Muscle layer of colon (tissue), 2 donors: Measurements from ENCODE around the gene JAK2.

Source experiments
- H3K27ac ChIP-seq: one replicate; pipeline ENCODE4 v1.7.0; 2013; ENCODE audit warnings: low read depth, mild to moderate bottlenecking, low read length, moderate library complexity
- H3K27me3 ChIP-seq, 2 donors: one replicate each; pipeline ENCODE4 v1.7.0; 2013; ENCODE audit warnings: low read length in 2 of 2, mild to moderate bottlenecking in 2 of 2; ENCODE audit not compliant: insufficient read depth in 2 of 2, control insufficient read depth in 1 of 2
- H3K36me3 ChIP-seq: one replicate; pipeline ENCODE4 v1.7.0; 2013; ENCODE audit warnings: mild to moderate bottlenecking, low read length; ENCODE audit not compliant: insufficient read depth
- H3K4me1 ChIP-seq: one replicate; pipeline ENCODE4 v1.7.0; 2013; ENCODE audit warnings: mild to moderate bottlenecking, low read length; ENCODE audit not compliant: insufficient read depth
- H3K4me3 ChIP-seq, 2 donors: one replicate each; pipeline ENCODE4 v1.7.0; 2013; ENCODE audit warnings: low read length in 2 of 2, low read depth in 1 of 2, mild to moderate bottlenecking in 1 of 2, moderate library complexity in 1 of 2
- H3K9ac ChIP-seq: one replicate; pipeline ENCODE4 v1.7.0; 2013; ENCODE audit warnings: low read length
- H3K9me3 ChIP-seq: one replicate; pipeline ENCODE4 v1.7.0; 2013; ENCODE audit warnings: mild to moderate bottlenecking, low read length
- donor health status: abdominal sarcoma.
- donor health status: Adenocarcinoma of cecum.

Gene JAK2

GRCh38 chr9:4959031-4959430 is 26.0 kb upstream of the JAK2 start:
- H3K36me3 ChIP-seq: no peaks in the 10 kb centered on the region
- no peaks in the 10 kb centered on the region for H3K9me3 ChIP-seq
- H3K4me3 ChIP-seq: no peak overlapping the region
- no peak overlapping the region for H3K27ac ChIP-seq
- no peak overlapping the region for H3K9ac ChIP-seq
- no peaks in the 10 kb centered on the region for H3K4me1 ChIP-seq
- no peaks in the 10 kb centered on the region for H3K27me3 ChIP-seq

- Histone ChIP-seq H3K27me3 (no peaks in the 10 kb centered on the region), H3K4me3 (no peak overlapping the region), H3K9ac (no peak overlapping the region), H3K36me3 (no peaks in the 10 kb centered on the region), H3K9me3 (no peaks in the 10 kb centered on the region), H3K27ac (no peak overlapping the region), H3K4me1 (no peaks in the 10 kb centered on the region)
Observed at GRCh38 chr9:4962085-4962484, 23.0 kb upstream of the JAK2 start.

- Histone ChIP-seq H3K27ac (no peak overlapping the region), H3K9me3 (no peaks in the 10 kb centered on the region), H3K9ac (no peak overlapping the region), H3K4me1 (no peaks in the 10 kb centered on the region), H3K27me3 (no peaks in the 10 kb centered on the region), H3K4me3 (no peak overlapping the region), H3K36me3 (no peaks in the 10 kb centered on the region)
Observed at GRCh38 chr9:4964540-4964939, 20.5 kb upstream of the JAK2 start.

GRCh38 chr9:4965174-4965821 is 19.8 kb upstream of the JAK2 start:
- no peak overlapping the region for H3K9ac ChIP-seq
- H3K4me1 ChIP-seq: no peaks in the 10 kb centered on the region
- no peak overlapping the region for H3K4me3 ChIP-seq
- H3K27ac ChIP-seq: no peak overlapping the region
- no peaks in the 10 kb centered on the region for H3K36me3 ChIP-seq
- no peaks in the 10 kb centered on the region for H3K9me3 ChIP-seq
- no peaks in the 10 kb centered on the region for H3K27me3 ChIP-seq

GRCh38 chr9:4967523-4967922 is 17.5 kb upstream of the JAK2 start:
- no peak overlapping the region for H3K9ac ChIP-seq
- no peaks in the 10 kb centered on the region for H3K27me3 ChIP-seq
- no peaks in the 10 kb centered on the region for H3K4me1 ChIP-seq
- no peaks in the 10 kb centered on the region for H3K9me3 ChIP-seq
- H3K27ac ChIP-seq: no peak overlapping the region
- no peak overlapping the region for H3K4me3 ChIP-seq
- H3K36me3 ChIP-seq: no peaks in the 10 kb centered on the region

- Histone ChIP-seq H3K9ac (no peak overlapping the region), H3K27ac (no peak overlapping the region), H3K36me3 (no peaks in the 10 kb centered on the region), H3K4me3 (no peak overlapping the region), H3K9me3 (no peaks in the 10 kb centered on the region), H3K4me1 (no peaks in the 10 kb centered on the region), H3K27me3 (no peaks in the 10 kb centered on the region)
Observed at GRCh38 chr9:4969130-4969529, 15.9 kb upstream of the JAK2 start.

GRCh38 chr9:4970970-4971641 is 14.0 kb upstream of the JAK2 start:
- Histone ChIP-seq H3K9ac (no peak overlapping the region), H3K27ac (no peak overlapping the region), H3K9me3 (no peaks in the 10 kb centered on the region), H3K36me3 (no peaks in the 10 kb centered on the region), H3K27me3 (no peaks in the 10 kb centered on the region), H3K4me1 (no peaks in the 10 kb centered on the region), H3K4me3 (no peak overlapping the region)

GRCh38 chr9:4973246-4973645 is 11.8 kb upstream of the JAK2 start:
- no peaks in the 10 kb centered on the region for H3K9me3 ChIP-seq
- no peak overlapping the region for H3K4me3 ChIP-seq
- no peak overlapping the region for H3K9ac ChIP-seq
- no peaks in the 10 kb centered on the region for H3K4me1 ChIP-seq
- no peaks in the 10 kb centered on the region for H3K27me3 ChIP-seq
- no peaks in the 10 kb centered on the region for H3K36me3 ChIP-seq
- no peak overlapping the region for H3K27ac ChIP-seq

GRCh38 chr9:4973902-4974301 is 11.2 kb upstream of the JAK2 start:
- Histone ChIP-seq H3K4me1 (no peaks in the 10 kb centered on the region), H3K27ac (no peak overlapping the region), H3K36me3 (no peaks in the 10 kb centered on the region), H3K9ac (no peak overlapping the region), H3K4me3 (no peak overlapping the region), H3K9me3 (no peaks in the 10 kb centered on the region), H3K27me3 (no peaks in the 10 kb centered on the region)

GRCh38 chr9:4979239-4979638 is 5.8 kb upstream of the JAK2 start:
- H3K27ac ChIP-seq: no peak overlapping the region
- no peaks in the 10 kb centered on the region for H3K36me3 ChIP-seq
- H3K9ac ChIP-seq: no peak overlapping the region
- H3K9me3 ChIP-seq: no peaks in the 10 kb centered on the region
- H3K4me3 ChIP-seq: no peak overlapping the region
- no peaks in the 10 kb centered on the region for H3K27me3 ChIP-seq
- peaks cover 23% of the 10 kb centered on the region for H3K4me1 ChIP-seq

- Histone ChIP-seq H3K9ac (no peak overlapping the region), H3K4me1 (peaks cover 23% of the 10 kb centered on the region), H3K36me3 (no peaks in the 10 kb centered on the region), H3K4me3 (no peak overlapping the region), H3K9me3 (no peaks in the 10 kb centered on the region), H3K27ac (no peak overlapping the region), H3K27me3 (no peaks in the 10 kb centered on the region)
Observed at GRCh38 chr9:4980086-4980727, 4.9 kb upstream of the JAK2 start.
